Activated T-helper 2 cell treated with anti-CD3 and anti-CD28 coated beads, Interferon-gamma antibody, Interleukin-2, Interleukin-4, amounts not matched to agents 10 μg/mL and 5 μg/mL and 100 μg/mL, durations not matched to agents 14 hours and 24 hours and 36 hours (primary cell): ENCODE measurements around the gene DOCK4. TPM values are rescaled to one million over a fixed set of nuclear protein-coding genes. Genes with fewer than 3 reads are reported as not detected.

Source experiments
- DNase-seq: peaks from one replicate; pipeline ENCODE4 v3.0.0; 2021; ENCODE audit warnings: low spot score
- H3K27ac Mint-ChIP-seq: one replicate; pipeline ENCODE4 v1.8.0; 2021; ENCODE audit warnings: mixed read lengths
- H3K27me3 Mint-ChIP-seq: one replicate; pipeline ENCODE4 v1.8.0; 2021; ENCODE audit warnings: low read depth, mixed read lengths
- H3K36me3 Mint-ChIP-seq: one replicate; pipeline ENCODE4 v1.8.0; 2021; ENCODE audit warnings: low read depth, mixed read lengths
- H3K4me1 Mint-ChIP-seq: one replicate; pipeline ENCODE4 v1.8.0; 2021; ENCODE audit warnings: low read depth, mixed read lengths
- H3K4me3 Mint-ChIP-seq: one replicate; pipeline ENCODE4 v1.8.0; 2021; ENCODE audit warnings: low read depth, mild to moderate bottlenecking, moderate library complexity, mixed read lengths
- H3K9me3 Mint-ChIP-seq: one replicate; pipeline ENCODE4 v1.8.0; 2021; ENCODE audit warnings: mixed read lengths
- intact Hi-C: fragments of 100-400 bp; cut with micrococcal nuclease; formaldehyde crosslinking; loops from one replicate; pipeline ENCODE4 v1.15.1; 2023
- total RNA-seq: library from RNA; stranded (reverse); gene quantifications from 2 replicates; pipeline ENCODE4 v1.2.3, GENCODE V29; 2022

DOCK4 gene
- total RNA-seq, 1 donor from 2014 or later, result 0.41 TPM

DNA sequence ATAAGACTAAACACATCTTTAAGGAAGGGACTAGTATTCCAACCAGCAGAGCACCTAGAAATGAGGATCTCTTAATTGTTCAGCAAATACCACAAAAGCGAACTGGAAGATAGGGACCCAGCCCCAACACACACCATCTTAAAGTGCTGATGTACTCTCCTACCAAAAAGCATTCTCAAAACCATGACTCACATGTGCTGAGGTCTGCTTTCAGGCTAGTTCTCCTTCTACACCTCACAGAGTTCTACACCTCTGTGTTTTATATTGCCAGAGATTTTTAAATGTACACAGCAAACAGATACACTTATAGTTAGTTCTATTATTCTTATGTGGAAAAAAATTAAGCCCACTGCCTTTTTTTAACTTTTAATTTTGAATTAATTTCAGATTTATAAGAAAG, 191.9 kb downstream of the DOCK4 start:
- Mint-ChIP-seq H3K36me3 (no peaks in the 10 kb centered on the region), H3K9me3 (no peaks in the 10 kb centered on the region), H3K27ac (no peak overlapping the region), H3K4me3 (no peak overlapping the region), H3K4me1 (no peaks in the 10 kb centered on the region), H3K27me3 (no peaks in the 10 kb centered on the region)
- no peak for DNase-seq
- intact Hi-C loops, result no loop called here

DNA sequence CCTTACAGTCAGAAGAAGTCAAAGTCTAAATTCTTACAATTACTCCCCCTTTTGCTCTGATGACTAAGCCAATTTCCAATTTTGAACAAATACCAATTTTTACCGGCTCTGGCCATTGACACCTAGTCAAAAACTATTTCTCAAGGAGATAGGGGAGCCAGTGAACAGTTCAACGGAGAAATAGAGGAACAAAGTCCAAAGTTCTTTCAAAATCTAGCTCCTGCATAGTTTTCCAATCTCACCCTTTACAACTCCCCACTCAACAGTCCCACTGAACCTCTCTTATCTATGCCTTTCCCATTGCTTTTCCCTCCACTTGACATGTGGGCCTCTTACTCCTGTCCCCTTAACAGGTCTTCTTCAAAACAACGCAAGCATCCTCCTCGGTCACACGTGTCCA, 192.9 kb downstream of the DOCK4 start:
- Mint-ChIP-seq H3K27me3 (no peaks in the 10 kb centered on the region), H3K4me1 (peaks cover 3% of the 10 kb centered on the region), H3K27ac (no peak overlapping the region), H3K36me3 (no peaks in the 10 kb centered on the region), H3K4me3 (no peak overlapping the region), H3K9me3 (no peaks in the 10 kb centered on the region)
- intact Hi-C loops, result no loop called here
- DNase-seq, result no peak

DNA sequence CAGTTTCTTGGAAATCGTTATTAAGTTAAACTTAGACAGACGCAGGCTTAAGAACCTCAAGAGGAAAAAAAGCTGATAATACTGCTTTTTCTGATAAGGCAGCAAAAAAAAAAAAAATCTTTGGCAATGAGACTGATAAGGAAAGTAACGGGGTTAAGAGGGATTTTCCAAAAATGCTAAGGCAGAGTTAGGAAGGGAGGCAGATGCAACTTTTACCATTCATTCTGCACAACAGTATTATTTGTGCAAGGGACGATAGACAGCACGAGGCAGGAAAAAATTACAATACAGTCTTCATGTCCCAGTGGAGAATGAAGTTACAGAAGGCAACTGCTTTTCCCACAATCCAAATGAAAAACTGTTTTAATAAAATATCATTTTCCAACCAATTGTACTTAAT, 194.0 kb downstream of the DOCK4 start:
- H3K27ac Mint-ChIP-seq, result no peak overlapping the region
- intact Hi-C loops, result no loop called here

DNA sequence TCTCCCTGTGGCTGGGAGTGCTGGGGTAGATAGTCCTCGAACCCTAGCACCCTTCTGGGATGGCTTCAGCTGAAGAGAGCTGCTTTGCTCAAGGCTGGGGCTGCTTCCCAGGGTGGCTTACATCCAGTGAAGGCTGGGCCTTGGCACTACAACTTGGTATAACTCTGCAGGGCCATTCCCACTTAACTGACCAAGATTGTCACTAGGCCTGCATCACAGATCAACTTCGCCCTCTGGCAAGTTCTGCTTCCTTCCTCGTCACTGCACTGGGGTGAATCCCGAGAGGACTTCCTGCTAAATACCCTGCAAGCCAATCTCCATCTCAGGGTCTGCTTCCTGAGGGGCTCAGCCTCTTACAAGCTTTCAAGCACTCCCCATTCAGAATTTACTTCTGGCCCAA, 195.2 kb downstream of the DOCK4 start:
- DNase-seq, result no peak
- Mint-ChIP-seq H3K27ac (no peak overlapping the region), H3K4me3 (no peak overlapping the region), H3K36me3 (no peaks in the 10 kb centered on the region), H3K4me1 (peaks cover 3% of the 10 kb centered on the region), H3K9me3 (no peaks in the 10 kb centered on the region), H3K27me3 (no peaks in the 10 kb centered on the region)
- intact Hi-C loops, result no loop called here

More for the DNA sequence above, 194.0 kb downstream of the DOCK4 start:
- no peaks in the 10 kb centered on the region for H3K36me3 Mint-ChIP-seq
- no peak overlapping the region for H3K4me3 Mint-ChIP-seq
- no peaks in the 10 kb centered on the region for H3K27me3 Mint-ChIP-seq
- H3K9me3 Mint-ChIP-seq, result no peaks in the 10 kb centered on the region
- peaks cover 3% of the 10 kb centered on the region for H3K4me1 Mint-ChIP-seq
- DNase-seq, result no peak

DNA sequence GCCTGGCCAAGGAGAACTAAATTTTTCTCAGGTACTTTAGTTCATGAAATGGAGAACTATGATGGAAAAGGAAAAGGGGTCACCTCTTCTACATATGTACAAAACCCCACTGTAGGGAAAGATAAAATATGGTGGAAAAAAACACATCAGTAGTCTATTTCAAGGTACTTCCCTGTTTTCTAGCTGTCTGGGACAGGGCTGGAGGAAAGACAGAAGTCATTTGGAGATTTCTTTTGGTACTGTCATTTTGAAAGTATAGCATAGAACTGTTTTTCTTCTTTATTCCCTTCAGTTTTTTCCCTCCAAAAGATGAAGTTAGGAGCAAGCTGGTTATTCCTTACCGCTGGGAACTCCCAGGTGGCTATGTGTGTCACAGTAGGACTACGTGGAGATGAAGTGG, 196.1 kb downstream of the DOCK4 start:
- H3K4me3 Mint-ChIP-seq, result no peak overlapping the region
- no peak for DNase-seq

DNA sequence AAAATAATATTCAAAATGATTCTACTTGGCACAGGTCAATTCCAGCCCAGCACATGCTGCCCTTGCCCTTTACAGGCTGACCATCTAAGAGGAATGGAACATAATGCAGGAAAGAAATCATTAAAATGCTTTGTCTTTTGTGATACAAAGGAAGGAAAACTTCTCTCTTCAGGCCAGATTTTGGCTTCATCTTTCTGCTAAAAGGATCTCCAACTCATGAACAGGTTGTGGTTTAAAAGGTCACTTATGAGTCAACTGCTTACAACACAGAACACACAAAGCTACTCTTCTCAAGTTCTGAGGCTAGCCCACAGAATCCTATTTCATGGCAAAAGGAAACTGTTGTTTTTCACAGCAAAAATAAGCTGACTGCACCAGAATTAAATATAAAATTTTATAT, 197.1 kb downstream of the DOCK4 start:
- no peak overlapping the region for H3K27ac Mint-ChIP-seq
- H3K4me1 Mint-ChIP-seq, result peaks cover 3% of the 10 kb centered on the region
- H3K36me3 Mint-ChIP-seq, result no peaks in the 10 kb centered on the region
- no peaks in the 10 kb centered on the region for H3K27me3 Mint-ChIP-seq
- intact Hi-C loops, result no loop called here
- DNase-seq, result no peak
- no peaks in the 10 kb centered on the region for H3K9me3 Mint-ChIP-seq
- H3K4me3 Mint-ChIP-seq, result no peak overlapping the region

More for the DNA sequence above, 196.1 kb downstream of the DOCK4 start:
- Mint-ChIP-seq H3K9me3 (no peaks in the 10 kb centered on the region), H3K27ac (no peak overlapping the region), H3K36me3 (no peaks in the 10 kb centered on the region), H3K4me1 (peaks cover 3% of the 10 kb centered on the region), H3K27me3 (no peaks in the 10 kb centered on the region)
- intact Hi-C loops, result no loop called here

DNA sequence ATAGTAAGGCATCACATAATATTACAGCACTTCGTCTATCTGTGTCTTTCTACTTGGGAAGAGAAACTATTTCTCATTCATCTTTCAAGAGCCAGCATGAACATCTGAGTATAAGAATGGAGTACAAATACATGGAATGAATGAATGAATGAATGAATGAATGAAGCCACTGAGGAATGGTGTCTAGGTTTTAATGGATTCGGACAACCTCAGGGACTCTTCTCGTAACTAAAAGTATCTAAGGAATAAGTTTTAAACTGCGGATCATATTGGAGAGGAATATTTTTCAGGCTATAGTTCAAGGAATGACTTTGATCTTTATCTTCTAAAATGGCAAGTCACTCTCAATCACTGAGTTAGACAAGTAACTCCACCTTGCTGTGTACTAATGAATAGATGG, 199.0 kb downstream of the DOCK4 start:
- H3K27me3 Mint-ChIP-seq, result no peaks in the 10 kb centered on the region
- H3K36me3 Mint-ChIP-seq, result no peaks in the 10 kb centered on the region

DNA sequence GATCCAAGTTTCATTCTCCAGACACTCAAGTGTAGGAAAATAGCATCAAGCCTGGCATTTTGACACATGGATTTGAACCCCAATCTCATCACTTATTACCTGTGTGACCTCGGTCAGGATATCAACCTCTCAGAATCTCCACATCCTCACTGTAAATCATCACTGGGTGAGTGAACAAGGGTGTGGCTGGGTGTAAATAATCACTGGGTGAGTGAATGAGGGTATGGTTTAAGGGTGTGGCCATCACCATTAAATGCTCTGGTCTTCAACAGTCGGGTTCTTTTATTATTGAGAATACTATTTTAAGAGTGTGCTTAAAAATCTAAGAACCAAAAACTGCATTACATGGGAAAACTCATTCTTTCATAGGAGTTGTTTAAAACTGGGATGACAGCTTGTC, 200.1 kb downstream of the DOCK4 start:
- intact Hi-C loops, result no loop called here

More for the DNA sequence above, 199.0 kb downstream of the DOCK4 start:
- Mint-ChIP-seq H3K9me3 (no peaks in the 10 kb centered on the region), H3K4me3 (no peak overlapping the region), H3K27ac (no peak overlapping the region), H3K4me1 (peaks cover 3% of the 10 kb centered on the region)
- DNase-seq, result no peak
- intact Hi-C loops, result no loop called here

DNA sequence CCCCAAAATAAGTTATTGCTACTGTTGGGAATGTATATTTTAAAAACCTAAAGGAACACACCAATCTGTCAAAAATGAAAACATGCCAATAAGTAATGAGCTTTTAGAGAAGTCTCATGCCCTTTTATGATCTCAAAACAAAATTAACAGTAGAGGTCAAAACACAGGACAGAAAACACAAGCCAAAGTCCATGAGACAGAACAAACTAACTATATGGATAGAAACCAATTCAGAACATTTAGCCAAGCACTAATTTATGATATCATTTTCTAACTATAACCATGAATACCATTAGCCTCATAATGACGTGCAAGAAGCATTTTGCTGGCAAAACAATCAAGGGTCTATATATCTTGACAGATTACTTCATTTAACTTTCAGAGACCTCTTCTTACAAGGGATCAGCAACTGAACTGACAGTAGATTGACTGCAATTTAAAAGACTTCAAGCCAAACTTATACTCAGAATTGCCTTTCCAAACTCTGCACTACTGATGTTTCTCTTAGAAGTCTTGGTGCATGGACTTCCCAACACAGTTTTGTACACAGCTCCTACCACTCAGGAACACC, 200.9 kb downstream of the DOCK4 start:
- Mint-ChIP-seq H3K27ac (no peak overlapping the region), H3K4me3 (no peak overlapping the region), H3K36me3 (no peaks in the 10 kb centered on the region), H3K4me1 (peaks cover 3% of the 10 kb centered on the region), H3K27me3 (no peaks in the 10 kb centered on the region), H3K9me3 (no peaks in the 10 kb centered on the region)
- no peak for DNase-seq
- intact Hi-C loops, result no loop called here

More for the DNA sequence above, 200.1 kb downstream of the DOCK4 start:
- DNase-seq, result no peak
- H3K4me3 Mint-ChIP-seq, result no peak overlapping the region
- no peaks in the 10 kb centered on the region for H3K9me3 Mint-ChIP-seq
- no peaks in the 10 kb centered on the region for H3K27me3 Mint-ChIP-seq
- H3K36me3 Mint-ChIP-seq, result no peaks in the 10 kb centered on the region
- H3K4me1 Mint-ChIP-seq, result peaks cover 3% of the 10 kb centered on the region
- no peak overlapping the region for H3K27ac Mint-ChIP-seq

DNA sequence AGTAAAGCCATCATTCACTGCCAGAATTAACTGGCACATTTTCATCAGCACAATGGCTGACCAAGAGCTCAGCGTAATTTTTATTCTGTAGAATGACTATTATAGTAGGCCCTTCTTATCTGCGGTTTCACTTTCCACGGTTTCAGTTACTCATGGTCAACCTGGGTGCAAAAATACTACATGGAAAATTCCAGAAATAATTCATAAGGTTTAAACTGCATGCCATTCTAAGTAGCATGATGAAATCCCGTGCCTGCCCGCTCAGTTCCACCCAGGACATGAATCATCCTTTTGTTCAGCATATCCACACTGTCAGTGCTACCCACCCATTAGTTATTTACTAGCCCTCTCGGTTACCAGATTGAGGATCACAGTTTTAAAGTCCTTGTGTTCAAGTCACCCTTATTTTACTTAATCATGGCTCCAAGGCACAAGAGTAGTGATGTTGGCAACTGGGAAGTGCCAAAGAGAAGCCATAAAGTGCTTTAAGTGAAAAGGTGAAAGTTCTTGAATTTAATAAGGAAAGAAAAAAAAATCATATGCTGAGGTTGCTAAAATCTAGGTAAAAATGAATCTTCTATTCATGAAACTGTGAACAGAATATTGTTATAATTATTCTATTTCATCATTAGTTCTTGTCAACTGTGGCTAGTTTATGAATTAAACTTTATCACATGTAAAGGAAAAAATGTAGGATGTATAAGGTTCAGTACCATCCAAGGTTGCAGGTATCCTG, 204.9 kb downstream of the DOCK4 start:
- H3K36me3 Mint-ChIP-seq, result no peaks in the 10 kb centered on the region
- H3K27ac Mint-ChIP-seq, result no peak overlapping the region
- intact Hi-C loops, result no loop called here
- H3K9me3 Mint-ChIP-seq, result no peaks in the 10 kb centered on the region
- H3K27me3 Mint-ChIP-seq, result no peaks in the 10 kb centered on the region
- H3K4me3 Mint-ChIP-seq, result no peak overlapping the region
- no peaks in the 10 kb centered on the region for H3K4me1 Mint-ChIP-seq
- no peak for DNase-seq

DNA sequence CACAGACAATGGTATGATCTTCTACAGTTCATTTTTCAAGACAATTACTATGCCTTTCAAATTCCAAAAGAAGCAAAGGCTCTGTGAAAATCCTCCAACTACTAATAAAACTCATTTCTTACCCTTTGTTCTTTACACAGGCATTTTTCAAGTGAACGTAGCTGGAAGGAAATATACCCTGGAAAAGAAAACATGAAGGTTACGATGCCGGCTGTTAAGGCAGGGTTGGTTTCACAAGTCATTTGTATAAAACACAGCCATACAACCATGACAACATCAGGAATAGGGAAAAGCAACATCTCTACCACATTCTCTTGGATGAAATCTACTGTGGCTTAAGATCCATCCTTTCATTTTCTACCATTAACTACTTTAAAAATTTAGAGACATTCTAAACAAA, 207.9 kb downstream of the DOCK4 start:
- Mint-ChIP-seq H3K27ac (no peak overlapping the region), H3K36me3 (no peaks in the 10 kb centered on the region), H3K4me1 (no peaks in the 10 kb centered on the region), H3K27me3 (no peaks in the 10 kb centered on the region), H3K9me3 (no peaks in the 10 kb centered on the region), H3K4me3 (no peak overlapping the region)
- DNase-seq, result no peak
- intact Hi-C loops, result no loop called here

DNA sequence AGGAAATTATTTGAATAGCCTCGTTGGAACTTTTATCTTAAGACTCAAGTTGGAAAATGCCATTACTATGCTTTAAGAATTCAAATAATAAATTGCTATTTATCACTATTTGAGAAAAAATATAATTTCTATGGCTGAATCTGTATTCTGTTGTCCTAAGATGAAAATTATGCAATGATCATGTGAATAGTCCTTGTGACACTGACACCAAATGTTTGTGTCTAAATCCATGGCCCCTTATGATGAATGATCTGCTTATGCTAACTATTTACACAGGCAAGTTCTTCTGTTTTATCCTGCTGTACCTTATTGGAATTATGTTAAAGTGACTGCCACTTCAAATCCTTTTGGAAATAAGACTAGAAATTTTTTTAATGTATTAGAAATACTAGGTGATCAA, 208.7 kb downstream of the DOCK4 start:
- Mint-ChIP-seq H3K4me3 (no peak overlapping the region), H3K36me3 (no peaks in the 10 kb centered on the region), H3K27me3 (no peaks in the 10 kb centered on the region), H3K27ac (no peak overlapping the region), H3K9me3 (no peaks in the 10 kb centered on the region), H3K4me1 (no peaks in the 10 kb centered on the region)
- intact Hi-C loops, result no loop called here
- no peak for DNase-seq

DNA sequence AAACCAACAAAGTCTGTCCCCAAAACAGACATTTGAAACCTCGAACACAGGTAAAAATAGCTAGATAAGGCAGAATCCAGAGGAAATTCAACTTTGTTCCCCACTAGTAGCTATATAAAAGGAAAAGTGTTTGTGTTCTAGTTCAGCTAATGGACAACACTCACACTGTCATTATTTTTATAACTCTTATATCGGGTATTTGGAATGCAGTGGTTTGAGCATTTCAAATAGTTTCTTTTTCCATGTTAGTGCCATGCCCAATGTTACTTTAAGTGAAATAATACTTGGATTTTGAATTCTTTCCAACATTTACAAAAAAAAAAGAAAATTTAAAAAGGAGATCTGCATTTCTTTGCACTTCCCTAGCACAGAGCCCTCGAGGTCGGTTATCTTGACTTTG, 213.6 kb downstream of the DOCK4 start:
- H3K9me3 Mint-ChIP-seq, result no peaks in the 10 kb centered on the region
- no peak overlapping the region for H3K4me3 Mint-ChIP-seq
- no peak for DNase-seq
- H3K27ac Mint-ChIP-seq, result no peak overlapping the region
- intact Hi-C loops, result no loop called here
- H3K36me3 Mint-ChIP-seq, result no peaks in the 10 kb centered on the region
- no peaks in the 10 kb centered on the region for H3K4me1 Mint-ChIP-seq
- H3K27me3 Mint-ChIP-seq, result no peaks in the 10 kb centered on the region
